ENCODE results near the gene SYAP1.

GRCh38 chrX:16725072-16725471 lies 5.7 kb downstream of the SYAP1 start:
- TF ChIP-seq TAF1 (IDR thresholded peaks at IDR 0.05; ENCODE audit: low read depth) (no peak), MAX (IDR thresholded peaks at IDR 0.05) (no peak), RAD21 (IDR thresholded peaks at IDR 0.05; ENCODE audit: low read depth) (no peak), TCF12 (IDR thresholded peaks at IDR 0.05; ENCODE audit: low read depth) (no peak), EP300 (IDR thresholded peaks at IDR 0.05; ENCODE audit: borderline replicate concordance) (no peak), REST (IDR thresholded peaks at IDR 0.05; ENCODE audit: low read depth) (no peak), ZBTB7A (IDR thresholded peaks at IDR 0.05; ENCODE audit: low read depth) (no peak), NFIC (IDR thresholded peaks at IDR 0.05) (no peak), EGR1 (IDR thresholded peaks at IDR 0.05) (no peak), CREB1 (IDR thresholded peaks at IDR 0.05; ENCODE audit: low read depth) (no peak), CEBPB (IDR thresholded peaks at IDR 0.05) (no peak)

Data from Ishikawa (cell line).